ENCODE measurements around the gene TXNDC17. TPM values are rescaled to one million over a fixed set of nuclear protein-coding genes. Genes with fewer than 3 reads are reported as not detected.
A peak's percentile ranks its signal among the peaks of the same experiment; 100 is the strongest.

The TXNDC17 gene
- total and polyA plus RNA-seq, 9 of the 15 experiments (the other 6 are each of a cell fraction or from before 2014, with no cell fraction given), result 108 to 759 (median 179) TPM

GRCh38 chr17:6640536-6641246, at the start of gene TXNDC17, which contains the start of gene KIAA0753 (continued):
- TF ChIP-seq SRSF1 (IDR thresholded peaks at IDR 0.05; ENCODE audit: low read depth, low read length), result no peak
- TF ChIP-seq SAFB2 (IDR thresholded peaks at IDR 0.05; ENCODE audit: borderline replicate concordance, low read depth, low read length, severe bottlenecking), result no peak
- no peak for TF ChIP-seq ZNF395 (CRISPR knock-in tag; IDR thresholded peaks at IDR 0.05)
- TF ChIP-seq ZNF12 (CRISPR knock-in tag; IDR thresholded peaks at IDR 0.05), result no peak
- no peak for TF ChIP-seq NCOA1 (IDR thresholded peaks at IDR 0.05; ENCODE audit: low read depth)
- TF ChIP-seq ZNF174 (CRISPR knock-in tag; IDR thresholded peaks at IDR 0.05), result no peak
- no peak for TF ChIP-seq KDM4B (IDR thresholded peaks at IDR 0.05; ENCODE audit: borderline replicate concordance in 2 of 2, low read depth in 1 of 2)
- TF ChIP-seq ARID3A (IDR thresholded peaks at IDR 0.05; ENCODE audit: borderline replicate concordance, low read depth, low read length), result no peak
- TF ChIP-seq GATA2 (CRISPR knock-in tag; IDR thresholded peaks at IDR 0.05), result no peak
- TF ChIP-seq HOMEZ (CRISPR knock-in tag; IDR thresholded peaks at IDR 0.05), result no peak
- no peak for TF ChIP-seq ZNF780A (CRISPR knock-in tag; IDR thresholded peaks at IDR 0.05)
- TF ChIP-seq TEAD4 (IDR thresholded peaks at IDR 0.05; ENCODE audit: low read length), result no peak
- no peak for TF ChIP-seq TEAD4 (CRISPR knock-in tag; IDR thresholded peaks at IDR 0.05; ENCODE audit: borderline replicate concordance)
- TF ChIP-seq BCOR (IDR thresholded peaks at IDR 0.05), result no peak
- TF ChIP-seq ZNF311 (CRISPR knock-in tag; IDR thresholded peaks at IDR 0.05), result no peak
- 0 out of 2 replicates have a peak, but pooled peaks have one; percentile 34 for TF ChIP-seq DIDO1 (tag; IDR thresholded peaks at IDR 0.05; ENCODE audit: low read depth)
- no peak for TF ChIP-seq IRF2 (CRISPR knock-in tag; IDR thresholded peaks at IDR 0.05)
- no peak for TF ChIP-seq ZNF23 (CRISPR knock-in tag; IDR thresholded peaks at IDR 0.05)
- no peak for TF ChIP-seq PATZ1 (CRISPR knock-in tag; IDR thresholded peaks at IDR 0.05; ENCODE audit: borderline replicate concordance)
- peak; percentile 95 for TF ChIP-seq ELF1 (tag; IDR thresholded peaks at IDR 0.05)
- TF ChIP-seq RFX1 (IDR thresholded peaks at IDR 0.05), result peak; percentile 98

All from K562 (cell line).